BJ (cell line): Measurements from ENCODE around the gene MGAM2. TPM values are rescaled to one million over a fixed set of nuclear protein-coding genes. Genes with fewer than 3 reads are reported as not detected.

Source experiments
- CTCF ChIA-PET: fragments of 350-600 bp; formaldehyde crosslinking; extraction: SDS; loops from one replicate; lab custom pipeline; 2021; ENCODE audit warnings: antibody characterized with exemption, inconsistent platforms; lab: Yijun Ruan, JAX
- POLR2A ChIA-PET: fragments of 300-600 bp; sonication (Branson Sonifier 250); formaldehyde crosslinking; extraction: SDS; loops from one replicate; lab custom pipeline; 2021; ENCODE audit warnings: antibody characterized with exemption; lab: Charles Lee
- DNase-seq: peaks from one replicate; pipeline ENCODE4 v3.0.0-alpha.2; 2011; ENCODE audit warnings: low read depth
- H3K27me3 ChIP-seq: 2 replicates; pipeline ENCODE4 v1.6.0; 2011; ENCODE audit warnings: low read length; ENCODE audit not compliant: control insufficient read depth, insufficient read depth
- H3K36me3 ChIP-seq: 2 replicates; pipeline ENCODE4 v1.5.1; 2011; ENCODE audit warnings: low read length; ENCODE audit not compliant: control insufficient read depth, insufficient read depth
- H3K4me3 ChIP-seq: 2 replicates; pipeline ENCODE4 v1.5.1; 2011; ENCODE audit warnings: low read depth, mild to moderate bottlenecking, control low read depth, low read length
- CTCF ChIP-seq: IDR thresholded peaks from 2 replicates; pipeline ENCODE4 v1.5.1; 2011; ENCODE audit warnings: low read depth, mild to moderate bottlenecking, control low read depth, inconsistent platforms, low read length, moderate library complexity; ENCODE audit not compliant: insufficient read depth
- polyA plus RNA-seq: library from polyadenylated mRNA; depleted of rRNA; stranded (reverse); fragments of >200 nt; gene quantifications from 2 replicates; pipeline ENCODE4 v1.2.3, GENCODE V29; 2011

MGAM2 gene
- polyA plus RNA-seq, 1 experiment: not detected

- Histone ChIP-seq H3K4me3 (no peak overlapping the region), H3K27me3 (no peaks in the 10 kb centered on the region), H3K36me3 (no peaks in the 10 kb centered on the region)
- no peak for DNase-seq
- POLR2A ChIA-PET: no interaction called here
- no peak for TF ChIP-seq CTCF
- CTCF ChIA-PET: no interaction called here
Observed at GRCh38 chr7:142188846-142189245, 77.3 kb downstream of the MGAM2 start.

GRCh38 chr7:142194201-142194600 lies 82.7 kb downstream of the MGAM2 start:
- no peaks in the 10 kb centered on the region for H3K36me3 ChIP-seq
- TF ChIP-seq CTCF: no peak
- H3K4me3 ChIP-seq: no peak overlapping the region
- DNase-seq: no peak
- CTCF ChIA-PET: no interaction called here
- no peaks in the 10 kb centered on the region for H3K27me3 ChIP-seq
- POLR2A ChIA-PET: no interaction called here

- DNase-seq: no peak
- no peak overlapping the region for H3K4me3 ChIP-seq
- no peaks in the 10 kb centered on the region for H3K36me3 ChIP-seq
- TF ChIP-seq CTCF: no peak
- no peaks in the 10 kb centered on the region for H3K27me3 ChIP-seq
- ChIA-PET CTCF (no interaction called here), POLR2A (no interaction called here)
Observed at GRCh38 chr7:142196066-142196840, 84.7 kb downstream of the MGAM2 start.

- H3K4me3 ChIP-seq: no peak overlapping the region
- H3K36me3 ChIP-seq: no peaks in the 10 kb centered on the region
- no peak for DNase-seq
- ChIA-PET CTCF (no interaction called here), POLR2A (no interaction called here)
- no peak for TF ChIP-seq CTCF
- H3K27me3 ChIP-seq: no peaks in the 10 kb centered on the region
Observed at GRCh38 chr7:142200206-142200605, 88.7 kb downstream of the MGAM2 start.

- Histone ChIP-seq H3K36me3 (no peaks in the 10 kb centered on the region), H3K27me3 (no peaks in the 10 kb centered on the region), H3K4me3 (no peak overlapping the region)
- ChIA-PET POLR2A (no interaction called here), CTCF (no interaction called here)
- no peak for TF ChIP-seq CTCF
- DNase-seq: no peak
Observed at GRCh38 chr7:142228537-142229104, 117.1 kb downstream of the MGAM2 start.
